Measurements from ENCODE around the gene YBEY.

- TF ChIP-seq, protein P1, sequence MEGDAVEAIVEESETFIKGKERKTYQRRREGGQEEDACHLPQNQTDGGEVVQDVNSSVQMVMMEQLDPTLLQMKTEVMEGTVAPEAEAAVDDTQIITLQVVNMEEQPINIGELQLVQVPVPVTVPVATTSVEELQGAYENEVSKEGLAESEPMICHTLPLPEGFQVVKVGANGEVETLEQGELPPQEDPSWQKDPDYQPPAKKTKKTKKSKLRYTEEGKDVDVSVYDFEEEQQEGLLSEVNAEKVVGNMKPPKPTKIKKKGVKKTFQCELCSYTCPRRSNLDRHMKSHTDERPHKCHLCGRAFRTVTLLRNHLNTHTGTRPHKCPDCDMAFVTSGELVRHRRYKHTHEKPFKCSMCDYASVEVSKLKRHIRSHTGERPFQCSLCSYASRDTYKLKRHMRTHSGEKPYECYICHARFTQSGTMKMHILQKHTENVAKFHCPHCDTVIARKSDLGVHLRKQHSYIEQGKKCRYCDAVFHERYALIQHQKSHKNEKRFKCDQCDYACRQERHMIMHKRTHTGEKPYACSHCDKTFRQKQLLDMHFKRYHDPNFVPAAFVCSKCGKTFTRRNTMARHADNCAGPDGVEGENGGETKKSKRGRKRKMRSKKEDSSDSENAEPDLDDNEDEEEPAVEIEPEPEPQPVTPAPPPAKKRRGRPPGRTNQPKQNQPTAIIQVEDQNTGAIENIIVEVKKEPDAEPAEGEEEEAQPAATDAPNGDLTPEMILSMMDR (tag by site-specific recombination; IDR thresholded peaks at IDR 0.05), result no peak
- TF ChIP-seq ZNF146 (tag by site-specific recombination; IDR thresholded peaks at IDR 0.05), result no peak
These were observed 13.0 kb downstream of the YBEY start for GRCh38 chr21:46299167-46299566.
